HEK293 (cell line): ENCODE results near the gene CYRIA.

ENCODE experiments used
- FEZF1 ChIP-seq: fragments of 450-650 bp; formaldehyde crosslinking; IDR thresholded peaks from 2 replicates; pipeline ENCODE4 v1.5.1; 2016; ENCODE audit warnings: missing biosample characterization, missing genetic modification characterization
- YY1 ChIP-seq: fragments of 450-650 bp; formaldehyde crosslinking; IDR thresholded peaks from 2 replicates; pipeline ENCODE4 v1.5.1; 2018; ENCODE audit warnings: missing biosample characterization, missing genetic modification characterization
- YY2 ChIP-seq: fragments of 450-650 bp; formaldehyde crosslinking; IDR thresholded peaks from 2 replicates; pipeline ENCODE4 v1.5.1; 2016; ENCODE audit warnings: missing biosample characterization, missing genetic modification characterization
- ZBTB1 ChIP-seq: fragments of 450-650 bp; formaldehyde crosslinking; IDR thresholded peaks from 2 replicates; pipeline ENCODE4 v1.5.1; 2016; ENCODE audit warnings: missing biosample characterization, missing genetic modification characterization
- ZFP41 ChIP-seq: fragments of 450-650 bp; formaldehyde crosslinking; IDR thresholded peaks from 2 replicates; pipeline ENCODE4 v1.5.1; 2016; ENCODE audit warnings: missing biosample characterization, missing genetic modification characterization, borderline replicate concordance
- ZNF223 ChIP-seq: fragments of 450-650 bp; formaldehyde crosslinking; IDR thresholded peaks from 2 replicates; pipeline ENCODE4 v1.5.1; 2016; ENCODE audit warnings: missing biosample characterization, missing genetic modification characterization
- ZNF48 ChIP-seq: fragments of 450-650 bp; formaldehyde crosslinking; IDR thresholded peaks from 2 replicates; pipeline ENCODE4 v1.5.1; 2016; ENCODE audit warnings: missing biosample characterization, missing genetic modification characterization
- ZNF529 ChIP-seq: fragments of 450-650 bp; formaldehyde crosslinking; IDR thresholded peaks from 2 replicates; pipeline ENCODE4 v1.5.1; 2017; ENCODE audit warnings: missing genetic modification characterization, missing biosample characterization; ENCODE audit not compliant: insufficient replicate concordance
- ZNF623 ChIP-seq: fragments of 450-650 bp; formaldehyde crosslinking; IDR thresholded peaks from 2 replicates; pipeline ENCODE4 v1.5.1; 2016; ENCODE audit warnings: missing biosample characterization, missing genetic modification characterization
- ZNF664 ChIP-seq: fragments of 450-650 bp; formaldehyde crosslinking; IDR thresholded peaks from 2 replicates; pipeline ENCODE4 v1.5.1; 2016; ENCODE audit warnings: missing biosample characterization, missing genetic modification characterization
- ZNF776 ChIP-seq: fragments of 450-650 bp; formaldehyde crosslinking; IDR thresholded peaks from 2 replicates; pipeline ENCODE4 v1.5.0; 2017; ENCODE audit warnings: missing biosample characterization, missing genetic modification characterization, borderline replicate concordance
- TF ChIP-seq, protein P1 (sequence below): fragments of 450-650 bp; formaldehyde crosslinking; IDR thresholded peaks from 2 replicates; pipeline ENCODE4 v1.5.1; 2016; ENCODE audit warnings: missing biosample characterization, missing genetic modification characterization
- TF ChIP-seq, protein P2 (sequence below): fragments of 450-650 bp; formaldehyde crosslinking; IDR thresholded peaks from 2 replicates; pipeline ENCODE4 v1.5.1; 2016; ENCODE audit warnings: missing biosample characterization, missing genetic modification characterization

DNA sequence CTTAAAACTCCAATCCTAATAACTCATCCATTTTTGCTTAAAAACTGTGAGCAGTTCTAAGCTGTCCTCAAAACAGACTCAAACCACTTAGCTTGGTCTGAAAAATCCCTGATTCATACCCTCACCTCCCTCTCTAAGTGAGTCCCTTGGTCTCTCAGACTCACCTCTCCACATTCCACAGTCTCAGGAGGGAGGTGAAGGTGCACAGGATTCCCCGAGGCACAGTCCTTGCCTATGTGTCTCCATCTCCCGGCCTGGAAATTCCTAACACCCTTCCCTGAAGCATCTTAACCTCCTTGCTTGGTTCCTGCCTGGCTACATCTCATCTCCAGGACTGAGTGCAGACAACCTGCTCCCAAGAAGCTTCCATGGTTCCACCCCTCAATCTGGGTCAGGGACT, 45.0 kb downstream of the CYRIA start:
- TF ChIP-seq, protein P1, sequence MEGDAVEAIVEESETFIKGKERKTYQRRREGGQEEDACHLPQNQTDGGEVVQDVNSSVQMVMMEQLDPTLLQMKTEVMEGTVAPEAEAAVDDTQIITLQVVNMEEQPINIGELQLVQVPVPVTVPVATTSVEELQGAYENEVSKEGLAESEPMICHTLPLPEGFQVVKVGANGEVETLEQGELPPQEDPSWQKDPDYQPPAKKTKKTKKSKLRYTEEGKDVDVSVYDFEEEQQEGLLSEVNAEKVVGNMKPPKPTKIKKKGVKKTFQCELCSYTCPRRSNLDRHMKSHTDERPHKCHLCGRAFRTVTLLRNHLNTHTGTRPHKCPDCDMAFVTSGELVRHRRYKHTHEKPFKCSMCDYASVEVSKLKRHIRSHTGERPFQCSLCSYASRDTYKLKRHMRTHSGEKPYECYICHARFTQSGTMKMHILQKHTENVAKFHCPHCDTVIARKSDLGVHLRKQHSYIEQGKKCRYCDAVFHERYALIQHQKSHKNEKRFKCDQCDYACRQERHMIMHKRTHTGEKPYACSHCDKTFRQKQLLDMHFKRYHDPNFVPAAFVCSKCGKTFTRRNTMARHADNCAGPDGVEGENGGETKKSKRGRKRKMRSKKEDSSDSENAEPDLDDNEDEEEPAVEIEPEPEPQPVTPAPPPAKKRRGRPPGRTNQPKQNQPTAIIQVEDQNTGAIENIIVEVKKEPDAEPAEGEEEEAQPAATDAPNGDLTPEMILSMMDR = no peak
- no peak for TF ChIP-seq YY2
- no peak for TF ChIP-seq YY1
- TF ChIP-seq ZNF223 = no peak
- no peak for TF ChIP-seq ZNF48 (tag by site-specific recombination)
- TF ChIP-seq, protein P2, sequence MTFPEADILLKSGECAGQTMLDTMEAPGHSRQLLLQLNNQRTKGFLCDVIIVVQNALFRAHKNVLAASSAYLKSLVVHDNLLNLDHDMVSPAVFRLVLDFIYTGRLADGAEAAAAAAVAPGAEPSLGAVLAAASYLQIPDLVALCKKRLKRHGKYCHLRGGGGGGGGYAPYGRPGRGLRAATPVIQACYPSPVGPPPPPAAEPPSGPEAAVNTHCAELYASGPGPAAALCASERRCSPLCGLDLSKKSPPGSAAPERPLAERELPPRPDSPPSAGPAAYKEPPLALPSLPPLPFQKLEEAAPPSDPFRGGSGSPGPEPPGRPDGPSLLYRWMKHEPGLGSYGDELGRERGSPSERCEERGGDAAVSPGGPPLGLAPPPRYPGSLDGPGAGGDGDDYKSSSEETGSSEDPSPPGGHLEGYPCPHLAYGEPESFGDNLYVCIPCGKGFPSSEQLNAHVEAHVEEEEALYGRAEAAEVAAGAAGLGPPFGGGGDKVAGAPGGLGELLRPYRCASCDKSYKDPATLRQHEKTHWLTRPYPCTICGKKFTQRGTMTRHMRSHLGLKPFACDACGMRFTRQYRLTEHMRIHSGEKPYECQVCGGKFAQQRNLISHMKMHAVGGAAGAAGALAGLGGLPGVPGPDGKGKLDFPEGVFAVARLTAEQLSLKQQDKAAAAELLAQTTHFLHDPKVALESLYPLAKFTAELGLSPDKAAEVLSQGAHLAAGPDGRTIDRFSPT (tag by site-specific recombination) = no peak
- TF ChIP-seq ZNF776 (tag by site-specific recombination) = no peak
- no peak for TF ChIP-seq ZBTB1 (tag by site-specific recombination)
- no peak for TF ChIP-seq ZFP41 (tag by site-specific recombination)
- TF ChIP-seq ZNF529 (tag by site-specific recombination) = no peak
- no peak for TF ChIP-seq ZNF664 (tag by site-specific recombination)
- no peak for TF ChIP-seq FEZF1 (tag by site-specific recombination)
- no peak for TF ChIP-seq ZNF623 (tag by site-specific recombination)
